Measurements from ENCODE around the gene NME3.

NME3 gene

DNA sequence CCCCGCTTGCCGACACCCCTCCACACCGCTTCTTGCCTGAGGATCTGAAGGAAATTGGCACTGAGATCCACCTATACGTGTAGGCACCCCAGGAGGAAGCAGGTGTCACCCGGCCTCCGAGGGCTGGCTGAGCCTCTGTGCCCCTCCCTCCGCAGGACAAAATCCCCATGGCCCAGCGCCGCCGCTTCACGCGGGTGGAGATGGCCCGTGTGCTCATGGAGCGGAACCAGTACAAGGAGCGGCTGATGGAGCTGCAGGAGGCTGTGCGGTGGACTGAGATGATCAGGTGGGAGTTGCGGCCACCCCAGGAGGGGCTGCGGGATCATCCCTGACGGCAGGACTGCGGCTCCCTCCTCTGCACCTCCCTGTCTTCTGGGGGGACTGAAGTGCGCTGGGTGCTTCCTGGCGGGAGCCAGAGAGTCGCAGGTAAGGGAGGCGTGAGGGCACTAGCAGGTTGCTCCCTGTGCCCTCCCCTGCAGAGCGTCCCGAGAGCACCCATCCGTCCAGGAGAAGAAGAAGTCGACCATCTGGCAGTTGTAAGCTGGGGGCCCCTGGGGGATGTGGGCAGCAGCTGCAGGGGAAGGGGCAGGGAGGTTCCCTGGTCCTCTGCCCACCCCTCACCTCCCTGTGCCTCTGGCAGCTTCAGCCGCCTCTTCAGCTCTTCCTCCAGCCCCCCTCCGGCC is 9.0 kb downstream of the NME3 start:
- TF ChIP-seq, protein P1, sequence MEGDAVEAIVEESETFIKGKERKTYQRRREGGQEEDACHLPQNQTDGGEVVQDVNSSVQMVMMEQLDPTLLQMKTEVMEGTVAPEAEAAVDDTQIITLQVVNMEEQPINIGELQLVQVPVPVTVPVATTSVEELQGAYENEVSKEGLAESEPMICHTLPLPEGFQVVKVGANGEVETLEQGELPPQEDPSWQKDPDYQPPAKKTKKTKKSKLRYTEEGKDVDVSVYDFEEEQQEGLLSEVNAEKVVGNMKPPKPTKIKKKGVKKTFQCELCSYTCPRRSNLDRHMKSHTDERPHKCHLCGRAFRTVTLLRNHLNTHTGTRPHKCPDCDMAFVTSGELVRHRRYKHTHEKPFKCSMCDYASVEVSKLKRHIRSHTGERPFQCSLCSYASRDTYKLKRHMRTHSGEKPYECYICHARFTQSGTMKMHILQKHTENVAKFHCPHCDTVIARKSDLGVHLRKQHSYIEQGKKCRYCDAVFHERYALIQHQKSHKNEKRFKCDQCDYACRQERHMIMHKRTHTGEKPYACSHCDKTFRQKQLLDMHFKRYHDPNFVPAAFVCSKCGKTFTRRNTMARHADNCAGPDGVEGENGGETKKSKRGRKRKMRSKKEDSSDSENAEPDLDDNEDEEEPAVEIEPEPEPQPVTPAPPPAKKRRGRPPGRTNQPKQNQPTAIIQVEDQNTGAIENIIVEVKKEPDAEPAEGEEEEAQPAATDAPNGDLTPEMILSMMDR (IDR thresholded peaks at IDR 0.05; ENCODE audit: low read depth, low read length), result no peak
- DNase-seq (ENCODE audit: extremely low read depth, low read depth), result no peak

DNA sequence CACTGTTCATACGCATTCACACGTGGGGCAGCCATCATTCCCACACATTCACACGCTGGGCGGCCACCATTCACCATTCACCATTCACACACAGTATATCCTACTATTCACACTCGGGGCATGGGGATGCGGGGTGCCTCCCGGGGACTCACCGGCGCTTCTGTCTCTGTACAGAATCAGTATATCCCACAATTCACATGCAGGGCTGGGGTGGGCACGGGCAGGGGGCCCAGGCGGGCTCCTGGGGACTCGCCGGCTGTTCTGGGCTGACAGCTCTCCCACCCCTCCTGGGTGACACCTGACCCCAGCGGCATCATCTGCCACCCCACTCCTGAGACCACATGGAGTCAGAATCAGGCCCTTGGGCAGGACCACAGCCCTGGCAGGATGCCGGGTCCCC is 9.6 kb downstream of the NME3 start:
- DNase-seq (ENCODE audit: extremely low read depth, low read depth), result no peak
- TF ChIP-seq, protein P1 (IDR thresholded peaks at IDR 0.05; ENCODE audit: low read depth, low read length), result no peak

DNA sequence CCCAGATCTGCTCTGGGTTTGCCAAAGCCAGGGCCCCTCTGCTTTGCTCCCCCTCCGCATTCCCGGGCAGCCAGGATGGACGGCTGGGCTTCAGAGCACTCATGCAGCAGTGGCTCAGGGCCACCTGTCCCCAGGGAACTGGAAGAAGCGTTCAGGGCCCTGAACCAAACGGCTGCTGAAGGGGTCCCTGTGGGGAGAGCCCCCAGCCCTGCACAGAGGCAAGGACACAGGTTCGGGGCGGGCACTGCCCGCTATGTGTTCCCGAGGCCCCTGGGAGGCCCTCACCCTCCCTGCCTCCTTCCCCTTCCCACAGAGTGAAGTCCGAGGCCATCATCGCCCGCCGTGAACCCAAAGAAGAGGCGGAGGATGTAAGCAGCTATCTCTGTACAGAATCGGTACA is 10.4 kb downstream of the NME3 start:
- TF ChIP-seq, protein P1 (IDR thresholded peaks at IDR 0.05; ENCODE audit: low read depth, low read length), result no peak
- DNase-seq (ENCODE audit: extremely low read depth, low read depth), result no peak

DNA sequence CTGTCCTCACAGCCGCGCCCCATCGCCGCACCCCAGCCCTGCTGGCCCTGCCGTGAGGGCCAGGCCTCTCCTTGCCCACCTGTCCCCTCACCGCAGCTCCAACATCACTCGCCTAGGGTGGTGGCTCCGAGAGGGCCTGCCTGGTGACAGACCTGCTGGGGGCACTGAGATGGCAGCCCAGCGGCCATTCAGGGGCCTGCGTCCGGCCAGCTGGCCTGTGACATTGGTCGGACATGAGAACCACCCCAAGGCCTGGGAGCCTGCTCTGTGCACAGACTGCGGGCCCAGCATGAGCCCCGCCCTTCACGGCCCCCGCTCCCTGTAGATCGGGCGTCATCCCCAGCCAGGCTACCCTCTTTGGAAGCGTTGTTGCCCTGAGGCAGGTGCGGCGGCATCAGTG is 11.8 kb downstream of the NME3 start:
- TF ChIP-seq, protein P1 (IDR thresholded peaks at IDR 0.05; ENCODE audit: low read depth, low read length), result no peak
- no peak for DNase-seq (ENCODE audit: extremely low read depth, low read depth)

DNA sequence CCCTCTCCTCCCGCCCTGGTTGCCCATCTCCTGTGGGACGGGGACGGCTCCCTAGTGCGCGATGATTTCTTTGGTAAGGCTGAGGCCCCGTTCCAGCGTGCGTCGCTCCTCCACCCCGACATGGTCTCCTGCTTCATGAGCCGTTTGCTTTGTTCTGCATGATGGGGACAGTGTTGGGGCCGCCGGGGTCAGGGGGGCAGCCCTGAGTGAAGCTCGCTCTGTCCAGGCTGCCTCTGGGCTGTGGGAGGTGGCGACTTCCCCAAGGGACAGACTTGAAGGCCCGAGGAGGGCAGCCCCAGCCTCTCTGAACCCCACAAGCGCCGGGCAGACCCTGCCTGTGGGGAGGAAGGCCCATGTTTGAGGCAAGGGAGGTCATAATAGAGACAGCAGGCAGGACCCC is 12.4 kb downstream of the NME3 start:
- no peak for DNase-seq (ENCODE audit: extremely low read depth, low read depth)
- TF ChIP-seq, protein P1 (IDR thresholded peaks at IDR 0.05; ENCODE audit: low read depth, low read length), result no peak

DNA sequence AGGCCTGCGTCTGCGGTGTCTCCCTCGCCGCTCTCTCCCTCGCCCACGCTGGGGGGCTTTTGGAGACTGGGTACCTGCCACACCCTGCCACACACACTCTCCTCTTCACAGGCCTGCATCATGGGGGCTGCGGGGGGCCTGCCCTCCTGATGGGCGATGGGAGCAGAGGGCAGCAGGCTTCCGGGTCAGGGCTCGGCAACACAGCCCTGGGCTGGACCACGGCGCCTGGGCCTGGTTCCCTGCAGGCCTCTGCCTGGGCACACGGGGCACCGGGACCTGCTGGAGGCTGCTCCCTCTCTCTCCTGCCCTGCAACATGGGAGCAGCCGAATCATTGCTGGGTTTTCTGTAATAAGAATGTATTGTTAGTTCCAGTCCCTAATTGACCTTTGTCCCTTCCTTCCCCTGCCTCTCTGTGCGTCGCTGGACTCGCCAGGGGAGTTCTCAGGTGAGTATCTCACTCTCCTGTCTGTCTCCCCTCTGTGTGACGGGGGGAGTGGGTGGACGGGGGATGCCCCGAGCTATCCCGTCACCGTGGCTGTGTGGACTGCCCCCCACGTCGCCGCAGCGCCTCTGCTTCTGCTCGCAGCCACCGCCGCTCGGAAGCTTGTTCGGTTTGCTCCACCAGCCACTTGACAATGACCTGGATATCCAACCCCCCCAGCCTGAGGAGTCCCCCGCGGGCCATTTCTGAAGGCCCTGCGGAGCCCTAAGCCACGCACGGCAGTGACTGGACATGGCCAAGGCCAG is 13.5 kb downstream of the NME3 start:
- DNase-seq (ENCODE audit: extremely low read depth, low read depth), result no peak
- TF ChIP-seq, protein P1 (IDR thresholded peaks at IDR 0.05; ENCODE audit: low read depth, low read length), result no peak

DNA sequence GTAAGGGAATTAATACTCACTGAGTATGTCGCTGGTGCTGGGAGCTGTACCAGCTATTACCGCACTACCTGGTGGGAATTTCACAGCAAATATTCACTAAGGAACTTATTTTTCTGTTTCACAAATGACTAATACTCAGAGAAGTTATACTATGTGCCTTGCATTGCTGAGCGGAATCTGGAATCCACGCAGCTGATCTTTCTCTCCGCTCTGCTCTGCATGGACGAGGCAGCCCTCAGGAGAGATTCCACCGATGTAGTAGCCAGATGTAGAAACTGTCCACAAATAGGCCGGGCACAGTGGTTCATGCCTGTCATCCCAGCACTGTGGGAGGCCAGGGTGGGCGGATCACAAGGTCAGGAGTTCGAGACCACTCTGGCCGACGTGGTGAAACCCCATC is 17.1 kb downstream of the NME3 start:
- no peak for DNase-seq (ENCODE audit: extremely low read depth, low read depth)
- TF ChIP-seq, protein P1 (IDR thresholded peaks at IDR 0.05; ENCODE audit: low read depth, low read length), result no peak

All from AG09319 (cell line).